ENCODE results near the gene C16orf78.
"Not testable (repeated sequence)": the region's sequence is repeated elsewhere in the genome, so short reads cannot be mapped to it uniquely, and the experiment has no call there.

Gene C16orf78

DNA sequence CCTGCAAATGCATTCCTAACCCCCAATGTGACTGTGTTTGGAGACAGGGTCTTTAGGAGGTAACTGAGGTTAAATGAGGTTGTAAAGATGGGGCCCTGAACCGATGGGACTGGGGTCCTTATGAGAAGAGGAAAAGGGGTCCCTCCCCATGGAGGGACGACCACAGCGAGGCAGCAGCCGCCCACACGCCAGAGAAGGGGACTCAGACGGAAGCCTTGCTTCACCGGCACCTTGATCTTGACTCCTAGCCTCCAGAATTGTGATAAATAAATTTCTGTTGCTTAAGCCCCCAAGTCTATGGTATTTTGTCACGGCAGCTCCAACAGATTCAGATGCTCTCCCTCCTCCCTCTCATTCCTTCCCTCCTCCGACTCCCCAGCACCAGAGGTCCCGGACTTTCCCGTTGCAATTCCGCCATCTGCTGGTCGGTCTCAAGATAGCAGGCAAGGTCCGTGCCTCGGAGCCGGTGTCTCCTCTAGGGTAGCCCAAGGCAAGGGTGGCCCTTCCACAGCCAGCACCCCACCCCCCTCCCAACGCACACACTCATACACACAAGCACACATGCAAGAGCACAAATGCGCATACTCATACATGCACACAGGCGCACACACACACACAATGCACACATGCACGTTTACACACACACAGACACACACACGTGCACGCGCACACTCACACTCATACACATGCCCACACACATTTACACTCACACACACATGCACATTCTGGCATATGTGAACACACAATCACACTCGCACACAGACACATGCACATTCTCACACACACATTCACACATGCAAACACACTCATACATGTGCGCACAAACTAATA, 23.1 kb upstream of the C16orf78 start:
- DNase-seq, result peak; percentile 23 to 34

GRCh38 chr16:49351096-49351487, 22.5 kb upstream of the C16orf78 start:
- DNase-seq, result peak in 1 of 2 experiments; percentile 1

GRCh38 chr16:49352892-49353291, 20.7 kb upstream of the C16orf78 start:
- DNase-seq, result no peak

- no peak for DNase-seq
Measured at GRCh38 chr16:49353680-49354079, 19.9 kb upstream of the C16orf78 start.

DNA sequence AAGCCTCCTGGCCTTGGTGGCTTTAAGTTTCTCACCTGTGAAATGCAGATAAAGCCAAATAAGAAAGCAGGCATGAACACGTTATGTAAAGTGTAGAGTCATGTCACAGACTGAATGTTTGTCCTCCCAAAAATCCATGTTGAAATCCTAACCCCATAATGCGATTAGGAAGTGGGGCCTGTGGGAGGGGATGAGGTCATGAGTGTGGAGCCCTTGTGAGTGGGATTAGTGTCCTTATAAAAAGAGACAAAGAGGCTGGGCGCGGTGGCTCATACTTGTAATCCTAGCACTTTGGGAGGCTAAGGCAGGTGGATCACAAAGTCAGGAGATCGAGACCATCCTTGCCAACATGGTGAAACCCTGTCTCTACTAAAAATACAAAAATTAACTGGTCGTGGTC, 19.5 kb upstream of the C16orf78 start:
- no peak for DNase-seq

GRCh38 chr16:49354991-49355390, 18.6 kb upstream of the C16orf78 start:
- DNase-seq, result no peak

GRCh38 chr16:49355933-49356665, 17.5 kb upstream of the C16orf78 start:
- DNase-seq, result no peak

DNA sequence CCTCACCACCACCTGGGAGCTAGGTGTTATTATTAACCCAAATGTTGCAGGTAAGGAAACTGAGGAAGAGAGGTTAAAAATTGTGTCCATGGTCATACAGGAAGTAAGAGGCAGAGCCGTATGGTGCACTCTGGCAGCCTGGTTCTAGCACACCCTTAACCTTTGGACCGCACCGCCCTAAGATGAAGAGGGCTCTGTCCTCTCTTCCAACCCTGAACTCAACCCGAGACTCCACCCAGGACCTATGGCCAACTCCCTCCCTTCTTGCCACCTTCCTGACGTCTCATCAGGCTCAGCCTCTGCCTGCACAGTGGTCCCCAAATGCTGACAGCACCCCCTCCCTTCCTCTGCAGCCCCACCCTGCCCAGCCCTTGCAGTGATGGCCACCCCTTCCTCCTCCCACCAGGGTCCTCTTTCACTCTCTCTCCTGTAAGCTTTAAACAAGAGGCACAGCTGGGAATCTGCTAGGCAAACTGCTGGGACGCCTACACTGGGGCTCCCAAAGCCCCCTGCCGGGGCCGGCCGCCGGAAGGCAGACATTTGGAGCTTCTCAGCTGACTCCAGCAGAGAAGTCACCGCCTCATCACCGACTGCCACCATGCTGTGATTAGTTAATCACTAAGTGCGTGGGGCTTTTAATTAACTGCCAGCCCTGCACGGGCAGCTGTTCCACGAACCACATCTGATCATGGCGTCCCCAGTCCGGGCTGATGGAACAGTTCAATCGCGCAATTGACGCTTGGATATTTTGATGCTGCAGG, 16.7 kb upstream of the C16orf78 start:
- no peak for DNase-seq

- DNase-seq, result no peak
Measured at GRCh38 chr16:49359591-49359990, 14.0 kb upstream of the C16orf78 start.

DNA sequence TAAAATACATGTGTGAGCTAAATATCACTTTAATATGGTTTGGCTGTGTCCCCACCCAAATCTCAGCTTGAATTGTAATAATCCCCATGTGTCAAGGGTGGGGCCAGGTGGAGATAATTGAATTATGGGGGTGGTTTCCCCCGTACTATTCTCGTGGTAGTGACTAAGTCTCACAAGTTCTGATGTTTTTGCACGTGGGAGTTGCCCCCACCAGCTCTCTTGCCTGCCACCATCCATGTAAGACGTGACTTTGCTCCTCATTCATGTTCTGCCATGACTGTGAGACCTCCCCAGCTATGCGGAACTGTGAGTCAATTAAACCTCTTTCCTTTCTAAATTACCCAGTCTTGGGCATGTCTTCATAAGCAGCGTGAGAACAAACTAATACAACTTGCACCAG, 11.9 kb upstream of the C16orf78 start:
- DNase-seq, result not testable (repeated sequence)

DNA sequence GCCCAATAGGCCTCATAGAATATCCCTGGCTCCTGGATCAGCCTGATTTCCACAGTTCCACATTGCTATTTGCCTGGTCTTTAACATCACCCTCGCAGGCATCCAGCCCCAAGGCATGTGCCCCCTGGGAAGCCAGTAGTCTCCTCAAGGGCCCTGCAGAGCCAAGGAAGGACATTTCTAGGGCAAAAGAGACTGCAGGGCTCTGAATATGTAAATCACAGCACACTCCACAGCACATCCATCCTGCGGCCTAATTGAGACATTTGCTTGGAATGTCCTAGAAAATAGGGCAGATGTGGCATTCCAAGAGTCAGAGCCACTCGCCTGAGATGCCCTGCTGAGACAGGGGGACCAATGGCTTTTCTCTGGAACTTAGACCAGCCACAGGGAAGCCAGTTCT, 11.4 kb upstream of the C16orf78 start:
- no peak for DNase-seq

GRCh38 chr16:49365711-49366509, 7.7 kb upstream of the C16orf78 start:
- DNase-seq, result no peak

DNA sequence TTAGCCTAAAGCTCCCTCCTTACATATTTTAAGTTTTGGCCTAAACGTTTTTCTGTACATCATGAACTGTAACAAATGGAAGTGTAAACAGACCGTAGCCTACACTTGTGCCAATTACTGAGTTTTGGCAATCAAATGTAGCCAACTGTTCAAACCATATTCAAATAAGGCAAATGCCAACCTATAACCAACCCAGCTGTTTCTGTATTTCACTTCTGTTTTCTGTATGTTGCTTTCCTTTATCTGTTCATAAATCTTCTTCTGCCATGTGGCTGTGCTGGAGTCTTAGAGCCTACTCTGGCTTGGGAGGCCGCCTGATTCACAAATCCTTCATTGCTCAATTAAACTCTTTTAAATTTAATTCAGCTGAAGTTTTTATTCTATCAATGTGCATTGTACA, 6.9 kb upstream of the C16orf78 start:
- DNase-seq, result no peak

DNA sequence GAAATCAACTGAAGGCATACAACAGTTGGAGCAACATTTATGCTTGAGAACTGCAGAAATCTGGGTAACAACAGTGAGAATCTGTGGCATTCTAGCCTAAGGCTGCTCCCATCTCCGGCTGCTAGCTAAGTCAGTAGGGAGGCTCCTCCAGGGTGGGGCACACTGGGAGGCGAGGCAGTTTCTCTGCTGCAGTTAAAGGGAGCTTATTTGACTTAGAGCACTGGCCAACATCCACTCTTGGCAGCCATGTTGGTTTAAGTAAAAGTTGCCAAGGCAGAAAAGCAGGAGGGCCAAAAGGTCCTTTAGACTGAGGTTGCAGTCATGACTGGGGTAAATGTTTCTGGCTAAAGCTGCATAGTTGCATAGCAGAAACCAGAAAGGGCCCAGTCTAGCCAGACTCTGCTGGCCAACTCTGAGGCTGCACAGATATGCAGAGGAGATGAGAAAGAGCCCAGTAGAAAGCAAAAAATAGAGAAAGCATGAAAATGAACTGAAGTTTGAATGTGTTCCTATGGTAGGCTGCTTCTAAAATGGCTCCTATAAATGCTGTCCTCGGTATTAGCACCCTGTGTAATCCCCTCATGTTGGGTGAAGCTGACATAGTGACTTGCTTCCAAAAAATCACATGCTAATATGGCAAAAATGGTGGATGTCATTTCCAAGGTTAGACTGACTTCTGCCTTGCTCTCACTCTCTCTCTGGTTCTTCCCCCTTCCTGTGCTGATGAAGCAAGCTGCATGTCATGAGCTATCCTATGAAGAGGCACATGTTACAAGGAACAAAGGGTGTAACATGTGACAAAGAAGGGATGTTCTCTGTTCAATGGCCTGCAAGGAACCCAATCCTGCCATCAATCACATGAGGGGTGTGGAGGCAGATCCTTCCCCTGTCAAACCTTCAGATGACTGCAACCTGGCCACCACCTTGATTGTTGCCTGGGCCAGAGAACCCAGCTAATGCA, 3.7 kb upstream of the C16orf78 start:
- DNase-seq, result no peak

- no peak for DNase-seq
Measured at GRCh38 chr16:49376206-49376605, 2.6 kb downstream of the C16orf78 start.

- no peak for DNase-seq
Measured at GRCh38 chr16:49377196-49377755, 3.7 kb downstream of the C16orf78 start.

DNA sequence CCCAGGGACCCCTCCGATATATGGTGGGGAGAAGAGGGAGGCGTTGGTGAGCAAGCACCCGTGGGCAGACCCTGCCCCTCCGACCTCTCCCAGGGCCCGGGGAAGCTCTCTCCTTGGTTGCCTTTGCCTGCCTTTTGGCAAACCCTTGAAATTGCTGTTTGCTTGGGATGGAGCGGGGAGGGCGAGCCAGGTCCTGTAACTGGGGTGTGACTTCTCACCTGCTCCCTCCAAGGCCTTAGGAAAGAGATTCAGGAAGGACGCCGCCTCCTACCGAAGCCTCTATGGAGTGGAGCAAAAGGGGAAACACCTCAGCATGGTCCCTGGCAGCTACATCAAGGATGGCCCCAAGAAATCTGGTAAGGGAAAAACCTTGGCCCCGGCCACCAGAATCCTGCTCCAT, 4.6 kb downstream of the C16orf78 start:
- no peak for DNase-seq

DNA sequence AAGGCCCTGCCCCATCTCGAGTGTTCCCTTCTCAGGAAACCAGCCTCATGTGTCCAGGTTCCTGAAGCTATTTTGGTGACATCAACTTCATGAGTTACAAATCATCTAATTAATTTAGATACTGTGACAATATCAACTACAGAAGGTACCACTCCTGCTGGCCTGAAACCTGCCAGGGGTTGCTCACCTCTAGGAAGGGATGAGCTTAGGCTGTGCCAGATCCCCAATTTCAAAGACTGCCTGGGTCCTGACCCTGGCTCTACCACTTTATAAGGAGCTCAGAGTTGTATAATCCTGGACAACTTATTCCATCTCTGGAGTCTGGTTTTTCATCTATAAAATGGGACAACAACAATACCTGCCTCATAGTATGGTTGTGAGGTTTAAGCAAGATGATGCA, 5.2 kb downstream of the C16orf78 start:
- no peak for DNase-seq

- no peak for DNase-seq
Measured at GRCh38 chr16:49382916-49383315, 9.3 kb downstream of the C16orf78 start.

- no peak for DNase-seq
Measured at GRCh38 chr16:49395021-49395420, 21.4 kb downstream of the C16orf78 start.

DNA sequence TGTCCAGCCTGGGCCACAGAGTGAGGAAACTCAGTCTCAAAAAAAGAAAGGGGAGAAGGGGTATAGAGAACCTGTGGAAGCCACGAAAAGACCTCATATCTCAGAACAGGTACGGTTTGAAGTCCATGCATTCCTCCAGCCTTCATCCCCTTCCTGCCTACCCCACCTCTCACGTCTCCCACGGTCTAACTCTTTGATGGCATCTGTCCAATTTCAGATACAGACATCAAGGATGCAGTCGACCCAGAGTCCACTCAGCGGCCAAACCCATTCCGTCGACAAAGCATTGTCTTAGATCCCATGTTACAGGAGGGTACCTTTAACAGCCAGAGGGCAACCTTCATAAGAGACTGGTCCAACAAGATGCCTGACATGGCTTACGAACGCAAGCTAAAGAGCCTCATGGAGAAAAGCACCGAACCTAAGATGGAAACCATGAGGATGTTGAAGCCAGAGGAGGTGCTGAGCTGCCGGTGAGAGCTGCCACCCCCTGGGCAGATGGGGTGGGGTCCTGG, 22.7 kb downstream of the C16orf78 start:
- no peak for DNase-seq
